ENCODE measurements around the gene MBIP. TPM values are rescaled to one million over a fixed set of nuclear protein-coding genes. Genes with fewer than 3 reads are reported as not detected.

Gene MBIP
- total RNA-seq, 1 donor from 2014 or later = 29.5 TPM

DNA sequence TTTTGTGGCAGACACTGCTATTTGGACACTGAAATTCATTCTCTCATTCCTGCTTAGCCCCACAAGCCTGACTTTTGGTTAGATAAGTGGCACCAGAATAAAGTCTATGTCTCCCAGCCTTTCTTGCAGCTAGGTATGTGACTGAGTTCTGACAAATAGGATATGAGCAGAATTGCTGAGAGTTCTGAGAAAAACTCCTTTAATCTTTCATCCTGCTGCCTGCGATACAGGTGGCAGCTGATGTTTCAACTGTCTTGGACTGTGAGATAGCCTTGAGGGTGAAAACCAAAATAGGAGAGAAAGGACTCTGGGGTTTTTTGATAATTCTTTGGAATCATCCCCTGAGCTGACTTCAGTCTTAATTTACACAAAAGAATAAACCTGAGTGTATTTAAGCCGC is 55.8 kb downstream of the MBIP start:
- Mint-ChIP-seq H3K36me3 (ENCODE audit: low read depth) (no peaks in the 10 kb centered on the region), H3K27ac (ENCODE audit: unreplicated experiment) (no peak overlapping the region), H3K27me3 (ENCODE audit: low read depth) (peaks cover 79% of the 10 kb centered on the region)

GRCh38 chr14:36264107-36264506 is 56.3 kb downstream of the MBIP start:
- Mint-ChIP-seq H3K4me1 (peaks cover 11% of the 10 kb centered on the region), H3K36me3 (ENCODE audit: low read depth) (no peaks in the 10 kb centered on the region), H3K4me3 (no peak overlapping the region), H3K27me3 (ENCODE audit: low read depth) (peaks cover 76% of the 10 kb centered on the region), H3K9me3 (no peaks in the 10 kb centered on the region), H3K27ac (ENCODE audit: unreplicated experiment) (no peak overlapping the region)
- no peak for DNase-seq (ENCODE audit: low read depth, low spot score)
- no peak for TF ChIP-seq CTCF (conservative IDR thresholded peaks at IDR 0.05)

More for the DNA sequence above, 55.8 kb downstream of the MBIP start:
- no peak for TF ChIP-seq CTCF (conservative IDR thresholded peaks at IDR 0.05)
- peaks cover 15% of the 10 kb centered on the region for H3K4me1 Mint-ChIP-seq
- no peaks in the 10 kb centered on the region for H3K9me3 Mint-ChIP-seq
- H3K4me3 Mint-ChIP-seq = no peak overlapping the region
- DNase-seq (ENCODE audit: low read depth, low spot score) = no peak

DNA sequence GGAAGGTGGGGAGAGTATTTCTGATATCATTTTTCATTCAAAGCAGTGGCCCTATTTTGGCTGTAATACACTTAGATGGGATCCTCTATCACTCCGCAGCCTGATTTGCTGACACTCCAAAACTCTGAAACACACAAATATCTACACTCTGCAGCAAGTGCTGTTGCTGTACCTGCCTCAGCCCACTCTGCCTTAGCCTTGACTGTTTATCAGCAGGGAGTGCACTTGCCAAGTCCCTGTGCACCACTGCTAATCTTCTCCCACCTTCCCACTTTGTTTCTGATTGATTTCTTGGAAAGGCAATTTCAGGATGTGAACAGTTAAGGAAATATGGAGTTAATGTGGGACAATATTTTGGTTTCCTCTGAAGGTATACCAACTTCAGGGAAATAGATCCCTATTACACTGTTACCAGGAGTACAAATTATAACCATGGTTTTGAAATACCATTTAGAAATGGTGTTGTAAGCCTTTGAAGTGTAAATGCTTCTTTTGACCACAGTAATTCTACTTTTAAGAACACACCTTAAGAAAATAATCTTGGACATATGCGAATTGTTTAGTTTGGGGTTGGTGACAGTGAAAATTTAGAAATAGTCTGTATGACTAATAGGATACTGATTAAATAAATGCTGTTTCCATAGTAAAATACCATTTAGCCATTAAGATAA is 59.3 kb downstream of the MBIP start:
- peaks cover 73% of the 10 kb centered on the region for H3K27me3 Mint-ChIP-seq (ENCODE audit: low read depth)

GRCh38 chr14:36258241-36258640 is 62.2 kb downstream of the MBIP start:
- no peak overlapping the region for H3K27ac Mint-ChIP-seq (ENCODE audit: unreplicated experiment)
- DNase-seq (ENCODE audit: low read depth, low spot score) = no peak
- no peak overlapping the region for H3K4me3 Mint-ChIP-seq
- peaks cover 59% of the 10 kb centered on the region for H3K27me3 Mint-ChIP-seq (ENCODE audit: low read depth)
- no peaks in the 10 kb centered on the region for H3K9me3 Mint-ChIP-seq
- no peak for TF ChIP-seq CTCF (conservative IDR thresholded peaks at IDR 0.05)
- H3K36me3 Mint-ChIP-seq (ENCODE audit: low read depth) = no peaks in the 10 kb centered on the region
- no peaks in the 10 kb centered on the region for H3K4me1 Mint-ChIP-seq

More for the DNA sequence above, 59.3 kb downstream of the MBIP start:
- Mint-ChIP-seq H3K4me1 (no peaks in the 10 kb centered on the region), H3K27ac (ENCODE audit: unreplicated experiment) (no peak overlapping the region), H3K4me3 (no peak overlapping the region), H3K36me3 (ENCODE audit: low read depth) (no peaks in the 10 kb centered on the region), H3K9me3 (no peaks in the 10 kb centered on the region)
- TF ChIP-seq CTCF (conservative IDR thresholded peaks at IDR 0.05) = no peak
- DNase-seq (ENCODE audit: low read depth, low spot score) = no peak

DNA sequence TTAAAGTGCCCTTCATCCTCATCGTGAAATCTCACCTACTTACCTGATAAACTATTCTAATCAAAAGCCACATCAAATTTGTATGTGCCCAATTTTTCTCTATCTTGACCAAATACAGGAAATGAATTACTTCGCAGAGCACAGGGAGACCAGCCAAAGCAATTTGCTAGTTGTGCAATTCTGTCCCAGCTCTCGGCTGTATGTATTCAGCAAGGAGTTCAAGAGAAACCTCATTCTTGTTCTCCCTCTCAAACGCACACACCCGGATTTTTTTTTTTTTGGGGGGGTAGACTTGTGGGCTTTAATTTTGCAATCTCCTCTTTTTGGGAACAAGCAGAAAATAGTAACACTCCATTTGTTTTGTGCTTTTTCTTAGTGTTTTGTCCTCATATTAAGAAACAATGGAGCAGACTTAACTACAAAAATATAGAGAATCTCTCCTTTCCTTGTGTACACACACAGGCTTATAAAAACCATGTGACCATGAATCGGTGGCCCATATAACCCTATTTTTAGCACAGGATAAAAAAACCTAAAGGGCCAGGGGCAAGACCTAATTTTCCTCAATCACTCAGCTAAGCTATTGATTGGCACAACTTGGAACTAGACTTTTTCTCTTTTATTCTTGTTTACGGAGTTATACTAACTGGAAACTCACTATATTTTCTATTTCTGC is 64.2 kb downstream of the MBIP start:
- TF ChIP-seq CTCF (conservative IDR thresholded peaks at IDR 0.05) = no peak
- no peak overlapping the region for H3K27ac Mint-ChIP-seq (ENCODE audit: unreplicated experiment)
- no peaks in the 10 kb centered on the region for H3K36me3 Mint-ChIP-seq (ENCODE audit: low read depth)
- peaks cover 50% of the 10 kb centered on the region for H3K27me3 Mint-ChIP-seq (ENCODE audit: low read depth)
- H3K9me3 Mint-ChIP-seq = no peaks in the 10 kb centered on the region
- H3K4me3 Mint-ChIP-seq = no peak overlapping the region
- H3K4me1 Mint-ChIP-seq = no peaks in the 10 kb centered on the region
- DNase-seq (ENCODE audit: low read depth, low spot score) = no peak

Data from neural crest cell (in vitro differentiated cells).